HEK293 (cell line): ENCODE data around the gene PLCG2.

ENCODE experiments used
- AEBP2 ChIP-seq: fragments of 450-650 bp; formaldehyde crosslinking; IDR thresholded peaks from 2 replicates; pipeline ENCODE4 v1.5.1; 2016; ENCODE audit warnings: missing biosample characterization, missing genetic modification characterization, borderline replicate concordance
- BCL11A ChIP-seq: fragments of 450-650 bp; formaldehyde crosslinking; IDR thresholded peaks from 2 replicates; pipeline ENCODE4 v1.5.1; 2016; ENCODE audit warnings: low read depth, missing biosample characterization, missing genetic modification characterization
- HIC1 ChIP-seq: fragments of 450-650 bp; formaldehyde crosslinking; IDR thresholded peaks from 2 replicates; pipeline ENCODE4 v1.5.1; 2016; ENCODE audit warnings: missing biosample characterization, missing genetic modification characterization
- PRDM10 ChIP-seq: fragments of 450-650 bp; formaldehyde crosslinking; IDR thresholded peaks from 2 replicates; pipeline ENCODE4 v1.5.1; 2016; ENCODE audit warnings: missing biosample characterization, missing genetic modification characterization
- PRDM4 ChIP-seq: fragments of 450-650 bp; formaldehyde crosslinking; IDR thresholded peaks from 2 replicates; pipeline ENCODE4 v1.5.1; 2017; ENCODE audit warnings: missing biosample characterization, missing genetic modification characterization
- YY1 ChIP-seq: fragments of 450-650 bp; formaldehyde crosslinking; IDR thresholded peaks from 2 replicates; pipeline ENCODE4 v1.5.1; 2018; ENCODE audit warnings: missing biosample characterization, missing genetic modification characterization
- YY2 ChIP-seq: fragments of 450-650 bp; formaldehyde crosslinking; IDR thresholded peaks from 2 replicates; pipeline ENCODE4 v1.5.1; 2016; ENCODE audit warnings: missing biosample characterization, missing genetic modification characterization
- ZBTB17 ChIP-seq: fragments of 450-650 bp; formaldehyde crosslinking; IDR thresholded peaks from 2 replicates; pipeline ENCODE4 v1.5.1; 2016; ENCODE audit warnings: missing biosample characterization, missing genetic modification characterization
- ZBTB48 ChIP-seq: fragments of 450-650 bp; formaldehyde crosslinking; IDR thresholded peaks from 2 replicates; pipeline ENCODE4 v1.5.1; 2016; ENCODE audit warnings: missing biosample characterization, missing genetic modification characterization
- ZNF155 ChIP-seq: fragments of 450-650 bp; formaldehyde crosslinking; IDR thresholded peaks from 2 replicates; pipeline ENCODE4 v1.5.1; 2016; ENCODE audit warnings: missing biosample characterization, missing genetic modification characterization
- ZNF175 ChIP-seq: fragments of 450-650 bp; formaldehyde crosslinking; IDR thresholded peaks from 2 replicates; pipeline ENCODE4 v1.5.1; 2016; ENCODE audit warnings: missing biosample characterization, missing genetic modification characterization
- ZNF26 ChIP-seq: fragments of 450-650 bp; formaldehyde crosslinking; IDR thresholded peaks from 2 replicates; pipeline ENCODE4 v1.5.1; 2016; ENCODE audit warnings: missing biosample characterization, missing genetic modification characterization
- ZNF274 ChIP-seq, 2 experiments: fragments of 200-500 bp in 1 of 2; fragments of 450-650 bp in 1 of 2; sonication (Bioruptor generic) in 1 of 2; formaldehyde crosslinking in 1 of 2; IDR thresholded peaks; 2 replicates each; pipeline versions ENCODE4 v1.5.1 to v1.6.1; 2014 to 2016; ENCODE audit warnings: borderline replicate concordance in 1 of 2, inconsistent platforms in 1 of 2, low read length in 1 of 2, missing biosample characterization in 1 of 2, missing genetic modification characterization in 1 of 2
- ZNF280D ChIP-seq: fragments of 450-650 bp; formaldehyde crosslinking; IDR thresholded peaks from 2 replicates; pipeline ENCODE4 v1.5.1; 2016; ENCODE audit warnings: missing biosample characterization, missing genetic modification characterization
- ZNF37A ChIP-seq: fragments of 450-650 bp; IDR thresholded peaks from 2 replicates; pipeline ENCODE4 v1.5.1; 2018; ENCODE audit warnings: missing biosample characterization, missing genetic modification characterization
- ZNF513 ChIP-seq: fragments of 450-650 bp; IDR thresholded peaks from 2 replicates; pipeline ENCODE4 v1.5.1; 2018; ENCODE audit warnings: missing biosample characterization, missing genetic modification characterization
- ZNF600 ChIP-seq: fragments of 450-650 bp; formaldehyde crosslinking; IDR thresholded peaks from 2 replicates; pipeline ENCODE4 v1.5.1; 2016; ENCODE audit warnings: missing biosample characterization, missing genetic modification characterization
- ZNF610 ChIP-seq: fragments of 450-650 bp; formaldehyde crosslinking; IDR thresholded peaks from 2 replicates; pipeline ENCODE4 v1.5.1; 2016; ENCODE audit warnings: missing biosample characterization, missing genetic modification characterization, borderline replicate concordance
- ZNF629 ChIP-seq: fragments of 450-650 bp; formaldehyde crosslinking; IDR thresholded peaks from 2 replicates; pipeline ENCODE4 v1.5.1; 2017; ENCODE audit warnings: missing biosample characterization, missing genetic modification characterization
- ZNF76 ChIP-seq: fragments of 450-650 bp; formaldehyde crosslinking; IDR thresholded peaks from 2 replicates; pipeline ENCODE4; 2016; ENCODE audit warnings: low read depth, missing biosample characterization, missing genetic modification characterization, borderline replicate concordance
- ZSCAN16 ChIP-seq: fragments of 450-650 bp; formaldehyde crosslinking; IDR thresholded peaks from 2 replicates; pipeline ENCODE4 v1.5.1; 2016; ENCODE audit warnings: missing biosample characterization, missing genetic modification characterization

PLCG2 gene

GRCh38 chr16:81745704-81746558 lies 33.2 kb upstream of the PLCG2 start (continued):
- TF ChIP-seq ZNF274 (IDR thresholded peaks at IDR 0.05; ENCODE audit: low read length) (no peak), ZNF274 (tag by site-specific recombination; IDR thresholded peaks at IDR 0.05; ENCODE audit: borderline replicate concordance) (no peak), ZNF26 (tag by site-specific recombination) (no peak), BCL11A (tag by site-specific recombination) (no peak), HIC1 (tag by site-specific recombination) (no peak), ZNF280D (no peak), ZNF629 (tag by site-specific recombination) (no peak), PRDM10 (tag by site-specific recombination) (peak; percentile 73), ZBTB17 (tag by site-specific recombination) (no peak), ZNF610 (no peak), ZNF175 (no peak), ZNF513 (no peak), ZNF37A (tag by site-specific recombination) (no peak), ZSCAN16 (tag by site-specific recombination) (no peak), YY2 (tag by site-specific recombination) (0 out of 2 replicates have a peak, but pooled peaks have one; percentile 24), AEBP2 (tag by site-specific recombination) (no peak), ZNF600 (tag by site-specific recombination) (no peak), ZBTB48 (no peak), ZNF155 (no peak), YY1 (no peak), PRDM4 (no peak), ZNF76 (tag by site-specific recombination) (peak; percentile 95)
